GM19351 (cell line): ENCODE results near the gene NDUFB7.
"Not testable (repeated sequence)": the region's sequence is repeated elsewhere in the genome, so short reads cannot be mapped to it uniquely, and the experiment has no call there.

ENCODE experiments used
- ATAC-seq: cut with Tn5 transposase; IDR thresholded peaks from one replicate; pipeline ENCODE4 v1.9.1; 2021; ENCODE audit warnings: mild to moderate bottlenecking, moderate library complexity; ENCODE audit not compliant: unreplicated experiment

NDUFB7 gene

GRCh38 chr19:14575428-14575980, 3.6 kb upstream of the NDUFB7 start:
- ATAC-seq: no peak

- no peak for ATAC-seq
Measured at GRCh38 chr19:14570864-14571527, 870 bp downstream of the NDUFB7 start.

DNA sequence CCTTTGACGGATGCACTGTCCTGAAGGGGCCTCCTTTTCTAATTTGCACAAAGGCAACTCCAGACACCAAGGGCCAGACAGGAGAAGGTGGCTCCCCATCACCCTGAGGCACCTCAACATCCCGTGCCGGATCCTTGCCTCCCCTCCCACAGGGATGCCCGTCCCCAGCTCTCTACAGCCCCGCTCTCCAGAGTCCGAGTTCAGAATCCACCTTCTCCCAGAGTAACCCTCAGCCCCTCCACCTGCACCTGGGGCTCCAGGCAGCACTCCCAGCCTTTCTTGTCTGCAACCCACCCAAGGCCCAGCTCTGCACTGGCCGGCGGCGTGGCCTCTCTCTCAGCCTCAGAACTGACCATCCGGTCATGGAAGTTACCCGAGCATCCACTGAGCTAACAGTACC, 4.8 kb downstream of the NDUFB7 start:
- no peak for ATAC-seq

GRCh38 chr19:14566712-14567077, 5.2 kb downstream of the NDUFB7 start:
- ATAC-seq: no peak

DNA sequence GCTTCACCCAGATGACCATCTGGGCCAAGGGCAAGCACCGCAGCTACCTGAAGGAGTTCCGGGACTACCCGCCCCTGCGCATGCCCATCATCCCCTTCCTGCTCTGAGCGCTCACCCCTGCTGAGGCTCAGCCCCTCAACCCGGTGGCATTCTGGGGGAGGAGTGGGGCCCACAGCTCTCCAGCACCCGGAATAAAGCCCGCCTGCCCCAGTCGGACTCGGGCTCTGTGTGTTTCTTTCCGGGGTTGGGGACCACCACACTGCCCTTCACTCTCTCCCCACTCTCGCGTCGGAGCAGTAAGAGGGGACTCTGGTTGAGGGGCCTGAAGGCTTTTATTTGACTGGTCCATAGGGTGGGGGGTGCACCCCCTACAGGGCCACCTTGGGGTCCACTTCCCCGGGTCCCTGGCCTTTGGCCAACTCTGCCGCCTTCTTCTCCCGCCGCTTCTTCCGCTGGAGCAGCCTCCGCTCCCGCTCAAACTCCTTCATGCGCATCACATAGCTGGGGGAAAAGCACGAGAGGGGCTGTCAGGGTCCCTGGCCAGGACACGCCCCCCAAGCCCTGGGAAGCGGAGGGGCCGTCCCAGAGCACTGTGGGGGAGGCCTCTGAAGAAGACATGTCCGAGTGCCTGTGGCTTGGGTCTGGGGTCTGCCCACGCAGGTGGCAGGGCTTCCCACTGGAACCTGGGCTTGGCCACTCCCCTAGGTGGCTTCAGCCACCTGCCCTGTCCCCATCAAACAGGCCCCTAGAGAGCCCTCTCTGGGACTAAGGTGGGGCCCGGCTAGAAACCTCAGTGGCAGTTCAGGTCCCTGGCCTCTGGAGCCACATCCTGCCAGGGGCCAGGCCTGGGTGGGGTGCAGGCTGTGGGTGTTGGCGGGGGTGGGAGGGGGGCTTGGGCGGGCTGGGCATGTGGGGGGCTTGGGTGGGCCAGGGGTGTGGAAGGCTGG, 5.8 kb downstream of the NDUFB7 start:
- ATAC-seq: no peak

- no peak for ATAC-seq
Measured at GRCh38 chr19:14565298-14565679, 6.6 kb downstream of the NDUFB7 start.

DNA sequence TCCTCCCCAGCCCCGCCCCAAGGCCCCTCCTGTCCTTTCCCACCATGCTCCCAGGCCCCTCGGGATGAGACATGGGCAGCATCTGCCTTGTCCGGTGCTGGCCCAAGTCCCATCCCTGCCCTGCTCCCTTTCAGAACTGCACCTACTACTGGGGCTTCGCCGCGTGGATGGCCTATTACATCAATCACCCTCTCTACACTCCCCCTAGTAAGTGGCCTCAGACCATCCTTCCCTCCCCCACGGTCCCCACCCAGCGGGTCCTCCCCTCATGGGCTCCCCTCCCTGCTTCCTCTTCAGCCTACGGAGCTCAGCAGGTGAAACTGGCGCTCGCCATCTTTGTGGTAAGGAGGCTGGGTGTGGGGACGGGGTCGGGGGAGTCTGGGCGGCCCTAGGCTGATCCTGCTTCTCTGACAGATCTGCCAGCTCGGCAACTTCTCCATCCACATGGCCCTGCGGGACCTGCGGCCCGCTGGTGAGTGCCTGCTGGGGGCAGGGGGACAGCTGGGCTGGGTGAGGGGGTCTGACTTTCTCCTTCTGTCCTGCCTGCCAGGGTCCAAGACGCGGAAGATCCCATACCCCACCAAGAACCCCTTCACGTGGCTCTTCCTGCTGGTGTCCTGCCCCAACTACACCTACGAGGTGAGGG, 7.1 kb downstream of the NDUFB7 start:
- ATAC-seq: not testable (repeated sequence)

GRCh38 chr19:14563989-14564651, 7.7 kb downstream of the NDUFB7 start:
- no peak for ATAC-seq

DNA sequence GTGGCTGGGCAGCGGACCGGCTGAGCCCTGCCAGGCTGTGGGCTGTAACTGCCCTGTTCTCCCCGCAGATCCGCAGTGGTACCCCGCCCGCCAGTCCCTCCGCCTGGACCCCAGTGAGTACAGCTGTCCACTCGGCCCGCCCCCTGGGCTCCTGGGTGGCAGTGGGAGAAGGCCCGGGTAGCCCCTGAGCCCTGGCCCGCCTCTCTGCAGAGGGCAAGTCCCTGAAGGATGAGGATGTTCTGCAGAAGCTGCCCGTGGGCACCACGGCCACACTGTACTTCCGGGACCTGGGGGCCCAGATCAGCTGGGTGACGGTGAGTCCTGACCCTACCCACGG, 8.3 kb downstream of the NDUFB7 start:
- no peak for ATAC-seq

GRCh38 chr19:14562660-14563589, 8.9 kb downstream of the NDUFB7 start:
- ATAC-seq: no peak

DNA sequence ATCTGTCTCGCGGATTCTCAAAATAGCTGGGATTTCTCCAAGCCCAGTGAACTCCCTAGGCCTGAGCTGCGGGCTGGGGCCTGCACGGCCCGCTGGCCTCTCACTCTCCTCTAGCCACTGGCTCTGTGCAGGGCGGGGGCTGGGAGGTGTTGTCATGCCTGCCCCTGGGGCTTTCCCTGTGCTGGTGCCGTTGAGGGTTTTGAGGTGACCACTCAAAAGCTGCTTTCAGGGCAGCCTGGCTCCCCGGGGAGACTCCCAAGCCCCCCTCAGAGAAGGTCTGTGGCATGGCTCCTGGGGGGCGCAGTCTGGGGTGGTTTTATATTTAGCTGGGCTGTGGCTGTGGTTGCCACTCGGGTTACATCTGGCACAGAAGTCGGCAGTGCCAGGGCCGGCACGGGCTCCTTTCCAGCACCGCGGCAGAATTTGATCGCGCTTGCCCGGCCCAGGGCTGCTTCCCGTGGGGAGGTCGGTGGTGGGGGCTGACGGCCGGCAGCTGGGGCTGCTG, 10.0 kb downstream of the NDUFB7 start:
- ATAC-seq: no peak

GRCh38 chr19:14561249-14561648, 10.6 kb downstream of the NDUFB7 start:
- no peak for ATAC-seq

- no peak for ATAC-seq
Measured at GRCh38 chr19:14560776-14561108, 11.1 kb downstream of the NDUFB7 start.

- ATAC-seq: no peak
Measured at GRCh38 chr19:14559916-14560775, 11.7 kb downstream of the NDUFB7 start.

DNA sequence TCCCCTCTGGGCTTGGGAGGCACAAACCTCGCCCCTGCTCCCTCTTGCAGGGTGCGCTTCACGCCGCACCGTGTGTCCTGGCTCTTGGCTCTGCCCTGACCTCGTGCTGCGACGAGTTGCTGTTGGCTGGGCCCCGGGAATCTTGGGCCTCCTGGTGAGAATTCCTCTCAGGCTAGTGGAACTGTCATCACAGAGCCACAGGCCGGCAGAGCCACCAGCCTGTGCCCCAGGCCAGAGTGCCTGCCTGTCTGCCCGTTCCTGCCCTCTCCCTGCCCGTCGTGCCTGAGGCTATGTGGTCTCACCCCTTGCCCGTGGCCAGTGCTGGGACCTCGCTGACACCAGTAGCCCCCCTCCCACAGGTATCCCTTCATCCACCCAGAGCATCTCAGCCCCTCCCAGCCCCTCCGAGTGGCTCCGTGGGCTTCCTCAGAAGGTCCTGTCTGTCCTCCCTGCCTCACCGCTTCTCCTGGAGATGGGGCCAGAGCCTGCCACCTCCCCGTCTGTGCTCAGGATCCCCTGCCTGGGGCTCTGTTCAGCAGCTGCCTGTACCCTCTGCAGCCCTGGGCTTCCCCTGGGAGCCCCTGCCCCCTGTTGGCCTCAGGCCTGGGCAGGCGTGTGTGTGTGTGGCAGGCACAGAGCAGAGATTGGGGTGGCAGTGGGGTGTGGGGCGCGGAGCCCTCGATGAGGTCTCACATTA, 13.3 kb downstream of the NDUFB7 start:
- no peak for ATAC-seq

DNA sequence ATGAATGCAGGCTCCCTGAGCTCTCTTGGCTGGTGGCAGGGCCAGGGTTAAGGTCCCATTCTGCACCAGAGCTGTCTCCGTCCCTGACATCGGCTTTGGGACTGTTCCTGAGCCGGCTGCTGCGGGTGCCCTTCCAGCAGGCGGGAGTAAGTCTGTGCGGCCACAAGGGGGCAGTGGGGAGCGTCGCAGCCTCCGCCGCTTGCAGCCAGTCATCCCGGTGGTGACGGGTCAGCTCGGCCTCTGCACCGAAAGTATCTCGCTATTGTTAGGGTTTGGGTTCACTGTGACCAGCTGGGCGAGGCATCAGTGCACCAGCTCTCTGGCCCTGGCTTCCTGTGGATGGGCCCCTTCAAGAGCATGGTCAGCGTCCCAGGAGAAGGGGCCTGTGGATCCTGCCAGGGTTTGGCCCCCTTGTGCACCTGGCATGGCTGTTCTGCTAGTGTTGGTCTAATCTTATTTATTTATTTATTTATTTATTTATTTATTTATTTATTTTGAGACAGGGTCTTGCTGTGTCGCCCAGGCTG, 15.1 kb downstream of the NDUFB7 start:
- ATAC-seq: peak; percentile 45

GRCh38 chr19:14555918-14556661, 15.8 kb downstream of the NDUFB7 start:
- ATAC-seq: no peak
